Measurements from ENCODE around the gene FGF12.
"Not testable (repeated sequence)": the region's sequence is repeated elsewhere in the genome, so short reads cannot be mapped to it uniquely, and the experiment has no call there.

Gene FGF12

DNA sequence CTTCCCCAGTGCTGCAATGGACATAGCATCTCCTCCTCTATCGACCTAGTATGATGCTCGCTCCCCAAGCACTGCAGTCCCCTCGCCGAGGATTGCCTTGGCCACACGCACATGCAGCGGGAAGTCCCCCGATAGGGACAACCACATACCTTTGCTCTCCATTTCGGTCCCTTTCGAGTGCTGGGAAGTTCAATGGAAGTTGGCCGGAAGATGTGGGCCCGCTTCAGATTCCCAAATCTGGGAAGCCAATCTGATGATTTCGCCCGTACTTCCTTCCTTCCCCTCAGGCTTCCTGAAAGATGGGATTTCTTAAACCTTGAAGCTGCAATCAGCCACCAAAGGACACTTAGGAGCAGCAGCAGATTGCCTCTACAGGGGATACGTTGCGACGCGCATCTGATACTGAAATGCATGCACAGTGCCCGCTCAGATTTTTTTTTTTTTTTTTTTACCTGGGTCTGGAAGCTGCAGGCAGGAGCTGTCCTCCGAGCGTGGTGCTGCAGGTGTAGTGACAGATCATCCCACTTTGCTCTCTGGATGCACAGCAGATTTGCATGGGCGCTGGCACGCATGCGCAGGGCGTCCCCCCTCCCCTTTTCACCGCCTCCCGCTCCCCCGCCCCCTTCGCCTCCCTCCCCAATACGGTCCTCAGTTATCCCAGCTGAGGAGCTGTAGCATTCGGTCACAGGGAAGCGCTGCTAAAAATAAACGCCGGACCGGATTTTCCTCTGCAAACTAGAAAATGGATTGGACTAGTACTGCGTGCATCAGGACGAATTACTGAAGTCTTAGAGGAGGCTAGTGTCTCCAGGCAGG is at the start of gene FGF12:
TSS of gene FGF12 (minus strand) at position 510 of the 816 bp plus-strand sequence.
- no peak for DNase-seq (ENCODE audit: low read depth in 1 of 2, low spot score in 1 of 2)

DNA sequence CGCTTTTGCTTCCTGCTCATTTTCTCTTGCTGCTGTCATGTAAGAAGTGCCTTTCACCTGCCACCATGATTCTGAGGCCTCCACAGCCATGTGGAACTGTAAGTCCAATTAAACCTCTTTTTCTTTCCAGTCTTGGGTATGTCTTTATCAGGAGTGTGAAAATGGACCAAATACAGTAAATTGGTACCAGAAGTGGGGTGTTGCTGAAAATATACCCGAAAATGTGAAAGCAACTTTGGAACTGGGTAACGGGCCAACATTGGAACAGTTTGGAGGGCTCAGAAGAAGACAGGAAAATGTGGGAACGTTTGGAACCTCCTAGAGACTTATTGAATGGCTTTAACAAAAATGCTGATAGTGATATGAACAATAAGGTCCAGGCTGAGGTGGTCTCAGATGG is 47.0 kb upstream of the FGF12 start:
- DNase-seq (ENCODE audit: low read depth in 1 of 2, low spot score in 1 of 2): not testable (repeated sequence)

DNA sequence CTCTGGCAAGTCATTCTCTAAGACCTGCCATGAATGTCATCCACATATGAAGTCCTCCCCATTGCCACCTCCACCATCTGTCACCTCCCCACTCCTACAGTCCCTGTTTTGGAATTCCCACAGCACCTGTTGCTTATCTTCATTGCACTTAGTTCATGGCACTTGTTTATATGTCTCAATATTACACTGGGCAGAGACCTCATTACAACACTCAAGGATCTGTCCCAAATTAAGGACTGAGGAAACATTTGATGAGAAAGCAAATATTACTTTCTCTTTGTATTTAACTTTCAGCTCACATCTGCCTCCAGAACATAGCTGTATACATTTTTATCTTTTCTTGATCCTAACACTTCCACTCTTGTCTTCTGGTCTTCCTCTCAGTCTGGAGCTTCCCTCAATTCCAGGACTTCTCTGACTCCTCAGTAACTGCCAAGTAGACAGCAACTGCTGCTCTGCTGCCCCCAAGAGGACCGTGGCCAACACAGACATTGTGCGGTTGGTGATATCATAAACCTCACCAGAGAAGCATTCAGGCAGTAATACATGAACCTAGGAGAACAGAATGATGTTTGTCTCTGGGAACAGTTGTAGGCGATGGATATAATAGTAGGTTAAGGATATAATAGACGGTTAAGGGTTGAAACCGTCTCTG is 45.0 kb upstream of the FGF12 start:
- no peak for DNase-seq (ENCODE audit: low read depth in 1 of 2, low spot score in 1 of 2)

DNA sequence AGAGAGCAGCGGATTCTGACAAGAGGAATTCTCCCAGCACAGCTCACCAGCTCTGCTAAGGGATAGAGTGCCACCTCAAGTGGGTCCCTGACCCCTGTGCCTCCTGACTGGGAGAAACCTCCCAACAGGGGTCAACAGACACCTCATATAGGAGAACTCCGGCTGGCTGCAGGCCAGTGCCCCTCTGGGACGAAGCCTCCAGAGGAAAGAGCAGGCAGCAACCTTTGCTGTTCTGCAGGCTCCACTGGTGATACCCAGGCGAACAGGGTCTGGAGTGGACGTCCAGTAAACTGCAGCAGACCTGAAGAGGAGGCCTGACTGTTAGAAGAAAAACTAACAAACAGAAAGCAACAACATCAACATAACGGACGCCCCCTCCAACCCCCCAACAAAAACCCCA is 31.3 kb upstream of the FGF12 start:
- DNase-seq (ENCODE audit: low read depth in 1 of 2, low spot score in 1 of 2): no peak

DNA sequence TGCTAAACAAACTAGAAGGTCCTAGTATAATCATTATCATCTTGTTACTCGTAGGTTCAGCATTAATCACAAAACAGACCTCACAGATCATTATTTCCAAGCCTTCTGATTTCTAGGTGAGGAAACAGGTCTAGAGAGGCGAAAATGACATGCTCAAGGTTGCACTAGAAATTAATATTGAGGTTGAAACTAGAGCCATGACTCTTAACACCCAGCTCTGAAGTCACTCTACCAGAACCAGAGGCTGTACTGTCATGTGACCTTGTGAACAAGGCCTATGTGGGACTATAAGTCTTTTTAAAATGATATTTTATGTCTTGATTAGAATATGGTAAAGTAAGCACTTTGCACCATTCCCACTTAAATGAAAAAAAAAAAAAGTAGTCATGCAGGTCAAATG is 23.8 kb upstream of the FGF12 start:
- DNase-seq (ENCODE audit: low read depth in 1 of 2, low spot score in 1 of 2): no peak

DNA sequence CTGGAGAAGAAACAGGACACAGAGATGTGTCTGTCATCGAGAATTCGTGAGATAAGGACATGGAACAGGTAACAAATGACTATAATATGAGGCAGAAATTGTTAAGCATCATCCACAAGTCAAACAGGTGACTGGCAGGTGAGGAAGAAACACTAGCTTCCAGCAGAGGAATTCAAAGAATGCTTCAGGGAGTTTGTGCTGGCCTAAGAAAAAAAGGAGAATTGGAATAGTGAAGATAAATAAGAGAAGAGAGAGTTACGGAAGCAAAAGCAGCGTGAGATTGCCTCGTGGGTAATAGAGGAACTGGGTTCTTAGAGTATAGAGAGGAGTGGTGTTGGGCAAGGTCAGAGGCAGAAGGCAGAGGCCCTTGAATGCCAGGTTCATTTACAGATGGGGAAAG is 22.9 kb upstream of the FGF12 start:
- no peak for DNase-seq (ENCODE audit: low read depth in 1 of 2, low spot score in 1 of 2)

DNA sequence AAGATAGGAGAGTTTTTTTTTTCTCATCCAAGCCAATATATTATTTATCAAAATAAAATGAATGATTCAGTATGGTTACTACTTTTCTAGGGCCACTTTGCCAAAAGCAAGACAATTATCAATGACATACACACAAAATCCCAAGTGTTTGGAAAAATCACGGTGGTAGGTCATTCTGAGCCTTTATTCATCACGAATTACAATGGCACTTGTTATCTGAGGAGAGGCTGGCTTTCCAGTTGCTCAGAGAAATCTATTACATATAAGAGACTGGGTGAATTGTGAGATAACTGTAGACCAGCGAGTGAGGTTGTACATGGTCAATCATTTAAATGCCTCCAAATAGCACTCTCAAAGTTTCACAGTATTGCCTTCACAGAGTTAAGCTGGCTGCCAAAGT is 20.4 kb upstream of the FGF12 start:
- DNase-seq (ENCODE audit: low read depth in 1 of 2, low spot score in 1 of 2): no peak

DNA sequence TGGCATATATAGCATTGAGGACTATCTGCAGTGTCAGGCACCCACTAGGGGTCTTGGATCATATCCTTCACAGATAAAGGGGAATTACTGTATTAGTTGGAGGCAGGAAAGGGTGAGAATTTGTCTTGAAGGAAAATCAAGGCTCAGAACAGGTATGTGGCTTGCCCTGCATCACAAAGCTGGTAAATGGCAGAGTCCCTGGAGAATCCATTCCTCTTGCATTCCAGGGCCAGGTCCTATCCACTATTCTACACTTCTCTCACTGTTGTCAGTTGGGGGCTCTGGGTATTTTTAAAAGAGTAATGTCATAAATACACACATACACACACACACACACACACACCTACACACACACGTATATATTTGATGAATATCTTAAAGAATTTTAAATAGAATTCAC is 19.8 kb upstream of the FGF12 start:
- DNase-seq (ENCODE audit: low read depth in 1 of 2, low spot score in 1 of 2): no peak

DNA sequence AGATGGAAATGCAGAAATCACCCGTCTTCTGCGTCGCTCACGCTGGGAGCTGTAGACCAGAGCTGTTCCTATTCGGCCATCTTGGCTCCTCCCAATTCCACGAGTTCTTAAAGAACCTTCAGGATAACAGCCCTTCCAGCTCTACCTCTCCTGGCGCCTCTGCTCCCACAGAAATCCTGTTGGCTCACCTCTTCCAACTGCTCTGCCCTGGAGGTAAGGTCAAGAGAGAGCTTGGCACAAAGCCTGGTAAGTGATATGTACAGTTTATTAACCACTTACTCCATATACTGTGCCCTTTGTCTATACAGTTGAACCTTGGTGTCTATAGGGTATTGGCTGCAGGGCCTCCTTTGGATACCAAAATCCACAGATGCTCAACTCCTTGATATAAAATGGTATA is 17.8 kb upstream of the FGF12 start:
- DNase-seq (ENCODE audit: low read depth in 1 of 2, low spot score in 1 of 2): no peak

DNA sequence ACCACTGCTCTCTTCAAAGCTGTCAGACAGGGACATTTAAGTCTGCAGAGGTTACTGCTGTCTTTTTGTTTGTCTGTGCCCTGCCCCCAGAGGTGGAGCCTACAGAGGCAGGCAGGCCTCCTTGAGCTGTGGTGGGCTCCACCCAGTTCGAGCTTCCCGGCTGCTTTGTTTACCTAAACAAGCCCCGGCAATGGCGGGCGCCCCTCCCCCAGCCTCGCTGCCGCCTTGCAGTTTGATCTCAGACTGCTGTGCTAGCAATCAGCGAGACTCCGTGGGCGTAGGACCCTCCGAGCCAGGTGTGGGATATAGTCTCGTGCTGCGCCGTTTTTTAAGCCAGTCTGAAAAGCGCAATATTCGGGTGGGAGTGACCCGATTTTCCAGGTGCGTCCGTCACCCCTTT is 17.3 kb upstream of the FGF12 start:
- DNase-seq (ENCODE audit: low read depth in 1 of 2, low spot score in 1 of 2): not testable (repeated sequence)

DNA sequence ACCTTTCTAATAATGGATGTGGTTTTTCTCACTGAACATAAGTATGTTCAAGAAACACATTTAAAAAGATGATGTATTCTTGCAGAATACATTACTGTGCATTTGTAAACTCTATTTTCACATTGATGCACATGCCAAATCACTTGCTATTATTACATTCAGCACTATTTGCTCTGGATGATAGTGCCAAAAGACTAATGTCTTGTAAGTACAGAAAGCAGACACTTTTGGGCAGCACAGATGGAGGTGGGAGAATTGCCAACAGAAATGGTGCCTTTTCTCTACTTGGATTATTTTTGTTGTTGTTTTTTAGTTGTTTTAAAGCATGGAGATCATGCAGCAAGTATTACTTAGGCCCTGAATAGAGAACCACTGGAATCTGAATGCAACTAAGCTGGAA is 10.2 kb upstream of the FGF12 start:
- DNase-seq (ENCODE audit: low read depth in 1 of 2, low spot score in 1 of 2): no peak

DNA sequence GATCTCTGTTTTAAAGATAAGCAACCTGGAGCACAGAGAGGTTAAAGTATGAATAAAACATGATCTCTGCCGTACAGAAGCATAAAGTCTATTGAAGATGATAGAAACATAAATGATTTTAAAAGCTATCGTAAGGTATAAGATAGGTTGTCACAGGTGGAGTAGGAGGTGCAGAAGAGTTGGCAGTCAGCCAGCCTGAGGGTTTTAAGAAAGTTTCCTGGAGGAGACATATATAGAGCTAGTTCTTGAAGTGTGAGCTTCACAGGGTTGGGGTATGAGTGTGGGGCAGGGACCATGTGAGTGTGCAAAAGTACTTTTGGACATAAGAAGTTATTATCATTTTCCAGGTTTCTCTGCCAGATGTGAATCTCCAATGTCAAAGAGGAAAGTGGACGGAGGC is 3.9 kb upstream of the FGF12 start:
- DNase-seq (ENCODE audit: low read depth in 1 of 2, low spot score in 1 of 2): no peak

DNA sequence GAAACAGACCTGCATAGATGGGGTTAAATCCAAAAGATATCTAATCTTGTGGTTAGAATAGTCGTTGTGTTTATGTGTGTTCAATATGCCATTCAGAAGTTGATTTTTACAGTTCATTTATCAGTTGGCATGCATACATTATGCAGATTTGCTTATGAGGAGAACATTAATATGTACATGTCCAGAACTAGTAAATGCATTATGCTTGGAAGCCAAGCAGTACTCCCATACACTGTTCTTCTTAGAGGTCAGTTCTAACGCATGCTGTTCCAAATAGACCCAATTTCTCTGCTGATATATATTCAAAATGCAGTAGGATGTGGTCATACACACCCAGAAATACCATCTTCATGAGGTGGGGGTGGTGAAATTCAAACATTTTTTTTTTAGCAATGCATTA is 956 bp downstream of the FGF12 start:
- no peak for DNase-seq (ENCODE audit: low read depth in 1 of 2, low spot score in 1 of 2)

DNA sequence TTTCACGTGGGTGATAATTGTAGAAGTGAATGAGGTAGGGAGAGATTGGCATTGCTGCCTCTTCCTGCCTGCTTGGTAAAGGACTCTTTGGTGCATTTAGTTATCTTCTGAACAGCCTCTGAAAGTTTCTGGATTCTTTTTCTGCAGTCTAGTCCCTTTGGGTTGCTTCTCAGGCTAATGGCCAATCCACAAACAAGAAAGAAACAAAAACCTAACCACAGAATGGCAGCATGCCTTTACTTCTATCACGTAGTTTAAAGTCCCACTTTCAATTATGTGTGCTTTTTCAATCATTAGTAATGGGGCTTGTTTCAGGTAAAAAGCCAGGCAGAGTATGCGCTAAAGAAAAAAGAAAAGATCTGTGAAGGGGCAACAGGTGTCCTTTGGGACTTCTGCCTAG is 7.4 kb downstream of the FGF12 start:
- no peak for DNase-seq (ENCODE audit: low read depth in 1 of 2, low spot score in 1 of 2)

DNA sequence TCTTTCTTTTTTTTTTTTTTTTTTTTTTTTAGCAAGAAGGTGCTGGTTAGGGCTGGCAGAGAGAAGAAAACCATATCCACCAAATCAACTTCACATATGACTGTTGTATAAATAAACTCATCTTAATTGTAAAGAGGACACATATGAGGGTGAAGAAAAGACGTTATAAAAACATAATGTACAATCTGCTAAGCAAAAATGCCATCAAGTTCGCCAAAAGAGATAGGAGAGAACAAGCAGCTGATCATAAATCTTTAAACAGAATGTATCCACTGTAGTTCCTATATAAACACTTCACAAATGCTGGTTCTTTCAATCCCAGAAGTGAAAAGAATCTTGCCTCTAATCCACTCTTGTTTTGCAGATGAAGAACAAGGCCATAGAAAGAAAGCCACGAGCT is 9.2 kb downstream of the FGF12 start:
- DNase-seq (ENCODE audit: low read depth in 1 of 2, low spot score in 1 of 2): no peak

DNA sequence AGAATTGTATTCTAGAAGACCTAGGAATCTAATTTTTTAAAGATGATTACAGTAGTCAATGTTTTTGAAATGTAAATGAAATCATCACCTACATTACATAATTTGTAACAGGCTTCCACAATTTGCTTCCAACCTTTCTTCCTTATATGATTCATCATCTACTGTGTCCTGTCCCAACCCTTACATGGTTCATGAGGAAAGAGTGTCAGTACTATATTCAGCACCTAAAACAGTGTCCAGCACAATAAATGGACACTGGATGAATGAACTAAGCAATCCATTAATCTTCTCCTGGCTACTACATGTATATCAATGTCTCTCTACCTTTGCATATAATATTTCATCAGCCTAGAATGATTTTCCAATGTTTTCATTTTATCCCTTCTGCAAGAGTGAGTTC is 12.2 kb downstream of the FGF12 start:
- DNase-seq (ENCODE audit: low read depth in 1 of 2, low spot score in 1 of 2): no peak

DNA sequence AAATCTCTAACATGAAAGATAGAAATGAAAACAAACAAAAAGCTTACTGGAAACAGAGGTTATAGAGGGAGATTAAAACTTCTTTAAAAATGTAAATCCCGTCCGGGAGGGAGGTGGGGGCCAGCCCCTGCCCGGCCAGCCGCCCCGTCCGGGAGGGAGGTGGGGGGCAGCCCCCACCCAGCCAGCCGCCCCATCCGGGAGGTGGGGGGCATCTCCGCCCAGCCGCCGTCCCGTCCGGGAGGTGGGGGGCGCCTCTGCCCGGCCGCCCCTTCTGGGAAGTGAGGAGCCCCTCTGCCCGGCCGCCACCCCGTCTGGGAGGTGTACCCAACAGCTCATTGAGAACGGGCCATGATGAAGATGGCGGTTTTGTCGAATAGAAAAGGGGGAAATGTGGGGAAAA is 16.2 kb downstream of the FGF12 start:
- DNase-seq (ENCODE audit: low read depth in 1 of 2, low spot score in 1 of 2): not testable (repeated sequence)

DNA sequence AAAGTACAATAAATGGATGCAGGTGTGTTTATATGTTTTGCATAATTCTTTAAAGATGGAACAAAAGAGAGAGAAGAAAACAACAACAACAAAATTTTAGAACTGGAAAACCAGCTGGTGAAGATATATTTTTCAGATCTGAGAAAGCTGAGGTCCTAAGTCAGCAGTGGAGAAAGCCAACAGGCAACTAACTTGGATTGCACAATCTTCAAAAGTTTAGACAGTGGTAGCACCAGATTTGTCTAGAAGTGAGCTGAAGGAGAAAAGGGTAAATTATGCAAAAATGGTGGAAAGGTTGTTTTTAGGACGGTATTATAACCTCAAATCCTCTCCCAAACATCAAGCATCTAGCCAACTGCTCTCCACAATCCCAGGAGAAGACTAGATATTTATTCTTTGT is 17.0 kb downstream of the FGF12 start:
- DNase-seq (ENCODE audit: low read depth in 1 of 2, low spot score in 1 of 2): no peak

DNA sequence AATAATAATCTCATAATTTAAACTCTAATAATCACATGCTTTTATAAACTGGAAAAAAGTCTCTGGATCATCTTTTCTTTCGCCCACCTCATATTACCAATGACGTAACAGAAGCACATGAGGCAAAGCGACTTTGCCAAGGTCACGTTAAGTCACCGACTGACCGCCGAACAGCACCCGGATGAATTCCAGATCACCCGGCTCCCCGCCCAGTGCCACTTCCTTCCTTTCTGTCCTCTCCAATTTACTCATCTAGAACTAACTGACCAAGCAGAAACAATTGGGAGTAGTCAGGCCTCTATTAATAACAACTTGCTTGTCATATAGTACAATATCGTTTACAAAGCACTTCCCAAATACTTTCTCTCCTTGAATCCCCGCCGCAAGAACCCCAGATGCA is 21.1 kb downstream of the FGF12 start:
- DNase-seq (ENCODE audit: low read depth in 1 of 2, low spot score in 1 of 2): no peak

DNA sequence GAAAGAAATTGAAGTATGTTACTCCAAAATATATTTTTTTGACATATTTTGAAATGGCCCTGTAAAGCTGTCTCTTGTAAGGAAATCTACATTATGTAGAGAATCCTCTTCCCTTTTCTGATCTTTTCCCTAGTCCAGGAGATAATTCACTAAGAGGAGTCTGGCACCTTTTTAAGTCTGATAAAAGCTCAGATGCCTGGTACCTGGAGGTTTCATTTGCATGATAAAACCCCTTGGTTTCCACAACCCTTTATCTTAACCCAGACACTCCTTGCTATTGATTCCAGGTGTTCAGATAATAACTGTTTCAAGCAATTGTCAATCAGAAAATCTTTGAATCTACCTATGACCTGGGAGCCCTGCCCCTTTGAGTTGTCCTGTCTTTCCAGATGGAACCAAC is 26.5 kb downstream of the FGF12 start:
- no peak for DNase-seq (ENCODE audit: low read depth in 1 of 2, low spot score in 1 of 2)

DNA sequence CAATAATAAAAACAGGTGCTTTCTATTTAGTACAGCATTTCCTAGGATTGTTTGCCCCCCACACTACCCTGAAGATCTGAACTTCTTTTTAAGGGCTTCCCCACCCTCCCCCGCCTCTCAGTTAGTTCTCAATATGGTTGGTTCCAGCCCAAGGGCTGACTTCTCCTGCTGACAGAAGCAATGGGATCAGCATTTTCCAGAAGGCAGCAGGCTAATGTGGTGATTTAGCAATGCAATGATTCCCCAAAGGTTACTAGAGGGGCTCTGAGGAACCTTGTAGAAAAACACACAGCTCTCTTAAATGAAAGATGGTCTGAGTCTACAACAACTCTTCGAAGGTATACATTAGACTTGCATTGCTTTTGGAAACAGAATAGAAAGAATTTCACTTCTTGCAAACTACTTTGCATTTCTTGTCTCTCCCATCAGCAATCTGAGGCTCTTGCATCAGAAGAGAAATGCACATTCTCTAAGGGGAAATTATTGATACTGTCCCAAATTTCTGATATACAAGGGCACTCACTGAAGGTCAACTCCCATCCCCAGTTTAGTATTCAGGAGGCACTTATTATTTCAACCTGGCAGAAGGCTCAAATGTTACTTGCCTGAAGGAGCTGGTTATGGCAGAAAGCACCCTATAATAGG is 30.3 kb downstream of the FGF12 start:
- DNase-seq (ENCODE audit: low read depth in 1 of 2, low spot score in 1 of 2): no peak

DNA sequence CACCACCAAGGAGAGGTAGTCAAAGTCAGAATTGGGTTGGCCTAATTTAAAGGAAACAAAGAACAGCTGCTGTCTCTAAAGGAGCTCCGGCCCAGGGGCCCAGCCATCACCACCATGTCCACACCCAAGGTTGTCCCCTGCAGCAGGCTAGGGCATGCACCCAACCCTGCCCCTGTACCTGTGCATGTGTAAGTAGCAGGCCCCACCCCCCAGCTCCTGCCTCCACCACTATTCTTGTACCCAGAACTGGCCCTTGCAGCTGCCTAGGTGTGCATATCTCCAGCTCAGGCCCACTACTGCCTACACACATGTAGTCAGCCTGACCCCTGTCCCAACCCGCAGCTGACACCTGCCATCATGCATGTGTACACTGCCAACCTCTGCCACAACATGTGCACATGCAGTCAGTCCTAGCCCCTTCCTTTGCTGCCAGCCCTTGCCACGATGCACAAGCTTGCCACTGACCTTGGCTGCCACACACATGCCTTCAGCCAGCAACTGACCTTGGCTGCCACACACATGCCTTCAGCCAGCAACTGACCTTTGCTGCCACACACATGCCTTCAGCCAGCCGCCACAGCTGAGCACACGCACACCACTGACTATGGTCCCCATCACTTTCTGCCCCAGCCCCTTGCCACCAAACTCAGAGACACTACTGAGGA is 39.7 kb downstream of the FGF12 start:
- no peak for DNase-seq (ENCODE audit: low read depth in 1 of 2, low spot score in 1 of 2)
